HG02938 (cell line): Measurements from ENCODE around the gene REG3A.

Source experiments
- ATAC-seq: cut with Tn5 transposase; IDR thresholded peaks from one replicate; pipeline ENCODE4 v1.9.1; 2021; ENCODE audit warnings: mild to moderate bottlenecking, moderate library complexity; ENCODE audit not compliant: unreplicated experiment

The REG3A gene

GRCh38 chr2:79159653-79160052 is at the start of gene REG3A:
Gene REG3A, minus strand, starts transcription at chr2:79159753. Its CDS starts 348 bp downstream, at chr2:79159405.
- ATAC-seq: no peak

- ATAC-seq: no peak
These were observed 41.2 kb upstream of the REG3A start for GRCh38 chr2:79200762-79201161.

GRCh38 chr2:79191816-79192215 is 32.3 kb upstream of the REG3A start:
- no peak for ATAC-seq

- ATAC-seq: no peak
These were observed 31.5 kb upstream of the REG3A start for GRCh38 chr2:79191081-79191480.

- no peak for ATAC-seq
These were observed 29.9 kb upstream of the REG3A start for GRCh38 chr2:79189465-79189864.

- ATAC-seq: no peak
These were observed 22.1 kb upstream of the REG3A start for GRCh38 chr2:79181617-79182016.

- ATAC-seq: no peak
These were observed 20.5 kb upstream of the REG3A start for GRCh38 chr2:79180092-79180491.

- ATAC-seq: no peak
These were observed 19.5 kb upstream of the REG3A start for GRCh38 chr2:79179036-79179435.

- no peak for ATAC-seq
These were observed 18.6 kb upstream of the REG3A start for GRCh38 chr2:79178076-79178674.

- no peak for ATAC-seq
These were observed 11.9 kb upstream of the REG3A start for GRCh38 chr2:79171348-79171958.

GRCh38 chr2:79162801-79163200 is 3.2 kb upstream of the REG3A start:
- ATAC-seq: no peak

- no peak for ATAC-seq
These were observed 2.6 kb upstream of the REG3A start for GRCh38 chr2:79162132-79162531.

GRCh38 chr2:79159030-79159429 is 523 bp downstream of the REG3A start:
- no peak for ATAC-seq

GRCh38 chr2:79155826-79156476 is 3.6 kb downstream of the REG3A start:
- ATAC-seq: no peak

- ATAC-seq: no peak
These were observed 20.1 kb downstream of the REG3A start for GRCh38 chr2:79139423-79139822.

GRCh38 chr2:79138385-79138784 is 21.2 kb downstream of the REG3A start:
- no peak for ATAC-seq

GRCh38 chr2:79131687-79132086 is 27.9 kb downstream of the REG3A start:
- no peak for ATAC-seq

- no peak for ATAC-seq
These were observed 29.7 kb downstream of the REG3A start for GRCh38 chr2:79129804-79130203.

- ATAC-seq: no peak
These were observed 30.3 kb downstream of the REG3A start for GRCh38 chr2:79129260-79129659.

- ATAC-seq: no peak
These were observed 31.1 kb downstream of the REG3A start for GRCh38 chr2:79128406-79128805.

- ATAC-seq: no peak
These were observed 33.9 kb downstream of the REG3A start for GRCh38 chr2:79125721-79125985.

GRCh38 chr2:79124907-79125720 is 34.4 kb downstream of the REG3A start:
- ATAC-seq: no peak
